CD8-positive, alpha-beta memory T cell (primary cell): ENCODE measurements around the gene GCAT. TPM values are rescaled to one million over a fixed set of nuclear protein-coding genes. Genes with fewer than 3 reads are reported as not detected.

ENCODE experiments used
- CTCF ChIA-PET: fragments of 350-600 bp; sonication (Branson Sonifier 250); formaldehyde crosslinking; loops from one replicate; lab custom pipeline; 2021; ENCODE audit warnings: antibody characterized with exemption; lab: Charles Lee
- POLR2A ChIA-PET: fragments of 350-600 bp; sonication (Branson Sonifier 250); formaldehyde crosslinking; loops from one replicate; lab custom pipeline; 2021; ENCODE audit warnings: antibody characterized with exemption; lab: Charles Lee
- DNase-seq, 5 donors: peaks; one replicate each; pipeline versions ENCODE4 v3.0.0 to v3.0.0-alpha.2; 2020 to 2022; ENCODE audit warnings: mixed read lengths in 1 of 5
- H3K27ac ChIP-seq: one replicate; pipeline ENCODE4 v1.7.0; 2013; ENCODE audit warnings: low read depth, mild to moderate bottlenecking, low read length, moderate library complexity
- H3K27me3 ChIP-seq: 2 replicates; pipeline ENCODE4 v1.7.0; 2013; ENCODE audit warnings: low read length, mild to moderate bottlenecking; ENCODE audit not compliant: insufficient read depth, poor library complexity, severe bottlenecking
- H3K36me3 ChIP-seq: 2 replicates; pipeline ENCODE4 v1.7.0; 2013; ENCODE audit warnings: mild to moderate bottlenecking, low read length, moderate library complexity; ENCODE audit not compliant: insufficient read depth
- H3K4me1 ChIP-seq: 2 replicates; pipeline ENCODE4 v1.7.0; 2013; ENCODE audit warnings: mild to moderate bottlenecking, low read length, moderate library complexity; ENCODE audit not compliant: insufficient read depth
- H3K4me3 ChIP-seq: 2 replicates; pipeline ENCODE4 v1.7.0; 2013; ENCODE audit warnings: mild to moderate bottlenecking, low read length
- H3K9me3 ChIP-seq: 2 replicates; pipeline ENCODE4 v1.7.0; 2013; ENCODE audit warnings: mild to moderate bottlenecking, low read length
- H3K27ac Mint-ChIP-seq, 8 donors: one replicate each; pipeline ENCODE4 v1.8.0; 2020 to 2021; ENCODE audit warnings: mixed read lengths in 8 of 8, mild to moderate bottlenecking in 6 of 8, inconsistent platforms in 3 of 8, moderate library complexity in 3 of 8
- H3K27me3 Mint-ChIP-seq, 2 donors: one replicate each; pipeline ENCODE4 v1.8.0; 2020 to 2021; ENCODE audit warnings: mixed read lengths in 2 of 2, mild to moderate bottlenecking in 1 of 2, moderate library complexity in 1 of 2
- H3K36me3 Mint-ChIP-seq, 3 donors: one replicate each; pipeline ENCODE4 v1.8.0; 2020 to 2021; ENCODE audit warnings: mixed read lengths in 3 of 3, inconsistent platforms in 1 of 3, mild to moderate bottlenecking in 1 of 3
- H3K4me1 Mint-ChIP-seq, 3 donors: one replicate each; pipeline ENCODE4 v1.8.0; 2020 to 2021; ENCODE audit warnings: mixed read lengths in 3 of 3, inconsistent platforms in 1 of 3, mild to moderate bottlenecking in 1 of 3
- H3K4me3 Mint-ChIP-seq, 7 donors: one replicate each; pipeline ENCODE4 v1.8.0; 2020 to 2021; ENCODE audit warnings: mixed read lengths in 7 of 7, mild to moderate bottlenecking in 6 of 7, moderate library complexity in 4 of 7, inconsistent platforms in 2 of 7
- H3K9me3 Mint-ChIP-seq, 5 donors: one replicate each; pipeline ENCODE4 v1.8.0; 2020 to 2022; ENCODE audit warnings: mixed read lengths in 5 of 5, mild to moderate bottlenecking in 3 of 5, moderate library complexity in 2 of 5, inconsistent platforms in 1 of 5
- polyA plus RNA-seq: library from polyadenylated mRNA; unstranded; fragments of 300-500 nt; fragmentation: Illumina TruSeq; gene quantifications from one replicate; pipeline ENCODE4 v1.2.3, GENCODE V29; 2021
- total RNA-seq, 2 experiments: library from RNA; stranded (reverse); gene quantifications; one replicate each; pipeline ENCODE4 v1.2.3, GENCODE V29; 2021

The GCAT gene
- total and polyA plus RNA-seq, 3 experiments from 2014 or later = 1.6 to 10.0 (median 9.3) TPM

DNA sequence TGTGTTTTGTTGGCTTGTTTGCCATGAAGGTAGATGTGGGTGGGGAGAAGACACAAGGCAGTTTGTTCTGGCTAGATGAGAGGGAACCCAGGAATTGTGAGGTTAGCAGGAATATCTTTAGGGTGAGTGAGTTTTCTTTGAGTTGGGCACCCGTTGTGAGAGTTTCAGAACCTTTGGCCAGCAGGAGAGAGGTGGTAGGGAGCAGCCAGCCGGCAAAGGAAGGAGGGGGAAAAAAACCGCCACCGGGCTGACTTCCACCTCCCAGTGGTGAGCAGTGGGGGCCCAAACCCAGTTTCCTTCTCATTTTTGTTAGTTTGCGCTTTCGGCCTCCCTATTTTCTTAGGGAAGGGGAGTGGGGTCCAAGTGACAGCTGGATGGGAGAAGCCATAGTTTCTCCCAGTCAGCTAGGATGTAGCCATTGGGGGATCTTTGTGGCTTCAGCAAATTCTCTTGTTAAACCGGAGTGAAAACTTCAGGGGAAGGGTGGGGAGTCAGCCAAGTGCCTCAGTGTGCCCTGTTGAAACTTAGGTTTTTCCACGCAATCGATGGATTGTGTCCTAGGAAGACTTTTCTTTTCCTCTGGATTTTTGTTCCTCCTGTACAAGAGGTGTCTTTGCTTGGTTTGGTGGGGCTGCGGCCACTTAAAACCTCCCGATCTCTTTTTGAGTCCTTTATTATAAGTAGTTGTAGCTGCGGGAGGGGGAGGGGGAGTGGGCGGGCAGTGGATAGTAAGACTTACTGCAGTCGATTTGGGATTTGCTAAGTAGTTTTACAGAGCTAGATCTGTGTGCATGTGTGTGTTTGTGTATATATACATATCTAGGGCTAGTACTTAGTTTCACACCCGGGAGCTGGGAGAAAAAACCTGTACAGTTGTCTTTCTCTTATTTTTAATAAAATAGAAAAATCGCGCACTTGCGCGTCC is 1.1 kb upstream of the GCAT start:
- peak overlapping the region in 2 of 8 donors; percentile 9 to 27 for H3K27ac Mint-ChIP-seq

DNA sequence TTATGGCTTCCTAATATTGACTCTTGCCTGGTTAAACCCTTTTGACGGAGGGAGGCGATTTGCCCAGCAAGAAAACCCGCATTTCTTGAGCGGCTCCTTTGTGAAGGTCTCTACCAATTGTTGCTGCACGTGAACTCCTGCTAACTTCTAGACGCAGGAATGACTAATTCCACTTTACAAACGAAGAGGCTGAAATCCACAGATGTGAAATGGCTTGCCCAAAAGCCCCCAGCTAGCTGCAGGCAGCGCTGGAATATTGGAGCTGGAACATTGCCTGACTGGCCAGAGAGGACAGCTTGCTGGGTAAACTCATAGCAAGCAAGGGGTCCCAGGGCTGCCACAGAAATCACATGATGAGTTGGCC is 542 bp downstream of the GCAT start:
- Mint-ChIP-seq H3K9me3 (no peaks in the 10 kb centered on the region), H3K27ac (peak overlapping the region in 2 of 8 donors; percentile 5 to 59), H3K4me1 (peaks cover 24 to 48% (median 29%) of the 10 kb centered on the region in 3 donors), H3K36me3 (no peaks in the 10 kb centered on the region), H3K4me3 (peak overlapping the region; percentile 66 to 89 (median 73)), H3K27me3 (peaks cover 64 to 65% of the 10 kb centered on the region in 2 donors)
- Histone ChIP-seq H3K27me3 (peaks cover 50% of the 10 kb centered on the region), H3K27ac (no peak overlapping the region), H3K36me3 (no peaks in the 10 kb centered on the region), H3K4me3 (peak overlapping the region; percentile 70), H3K4me1 (peaks cover 36% of the 10 kb centered on the region), H3K9me3 (no peaks in the 10 kb centered on the region)
- CTCF ChIA-PET = interaction anchor here (0.7 to 3.8 kb wide), 3 partner anchors 8 to 201 kb away, joined by 3 to 46 read pairs (median 7); no protein-coding TSS in a partner anchor
- DNase-seq = no peak
- POLR2A ChIA-PET = interaction anchor here (0.6 to 1.2 kb wide), 2 partner anchors 200 to 1683 kb away, joined by 4 to 5 read pairs; no protein-coding TSS in a partner anchor

More for the DNA sequence above, 1.1 kb upstream of the GCAT start:
- Mint-ChIP-seq H3K9me3 (no peaks in the 10 kb centered on the region), H3K36me3 (no peaks in the 10 kb centered on the region), H3K27me3 (peaks cover 62 to 64% of the 10 kb centered on the region in 2 donors), H3K4me3 (peak overlapping the region; percentile 32 to 77 (median 70)), H3K4me1 (peaks cover 34 to 59% (median 40%) of the 10 kb centered on the region in 3 donors)
- ChIA-PET CTCF (interaction anchor here (0.6 to 3.8 kb wide), 4 partner anchors 9 to 285 kb away, joined by 4 to 46 read pairs (median 6); no protein-coding TSS in a partner anchor), POLR2A (interaction anchor here (0.6 to 1.2 kb wide), 3 partner anchors 14 to 38 kb away, joined by 3 to 12 read pairs (median 8); partner anchors contain the start of gene ANKRD54)
- Histone ChIP-seq H3K27ac (peak overlapping the region; percentile 64), H3K4me3 (peak overlapping the region; percentile 14), H3K27me3 (peaks cover 52% of the 10 kb centered on the region), H3K36me3 (no peaks in the 10 kb centered on the region), H3K9me3 (no peaks in the 10 kb centered on the region), H3K4me1 (peaks cover 45% of the 10 kb centered on the region)
- no peak for DNase-seq

DNA sequence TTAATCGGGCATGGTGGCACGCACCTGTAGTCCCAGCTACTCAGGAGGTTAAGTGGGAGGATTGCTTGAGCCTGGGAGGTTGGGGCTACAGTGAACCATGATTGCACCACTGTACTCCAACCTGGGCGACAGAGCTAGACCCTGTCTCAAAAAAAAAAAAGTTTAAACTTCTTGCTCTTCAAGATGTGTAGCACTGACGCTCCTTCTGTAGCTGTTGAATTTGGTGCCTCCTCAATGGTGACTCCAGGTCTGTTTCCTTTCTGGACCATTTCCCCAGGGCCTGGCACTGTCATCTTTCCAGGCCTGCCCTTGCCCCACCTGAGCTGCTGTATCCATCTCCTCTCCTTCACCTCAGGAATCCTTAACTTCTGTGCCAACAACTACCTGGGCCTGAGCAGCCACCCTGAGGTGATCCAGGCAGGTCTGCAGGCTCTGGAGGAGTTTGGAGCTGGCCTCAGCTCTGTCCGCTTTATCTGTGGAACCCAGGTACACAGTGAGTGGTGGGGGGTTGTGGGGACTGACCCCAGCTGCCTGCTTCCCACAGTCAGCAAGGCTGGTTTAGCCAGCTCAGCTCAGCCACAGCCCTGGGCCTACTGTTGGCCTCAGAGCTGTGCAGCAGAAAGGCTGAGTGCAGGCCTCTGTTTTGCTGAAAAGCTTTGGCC is 2.1 kb downstream of the GCAT start:
- Mint-ChIP-seq H3K36me3 (no peaks in the 10 kb centered on the region), H3K9me3 (no peaks in the 10 kb centered on the region), H3K4me3 (peak overlapping the region in 1 of 7 donors; percentile 36), H3K27ac (no peak overlapping the region), H3K4me1 (peaks cover 18 to 37% (median 28%) of the 10 kb centered on the region in 3 donors), H3K27me3 (peaks cover 56 to 60% of the 10 kb centered on the region in 2 donors)
- CTCF ChIA-PET = interaction anchor here (0.6 to 3.8 kb wide), 3 partner anchors 8 to 1326 kb away, joined by 4 to 46 read pairs (median 8); no protein-coding TSS in a partner anchor
- H3K27me3 ChIP-seq = peaks cover 42% of the 10 kb centered on the region
- no peak for DNase-seq
- H3K36me3 ChIP-seq = no peaks in the 10 kb centered on the region
- no peaks in the 10 kb centered on the region for H3K9me3 ChIP-seq
- no peak overlapping the region for H3K27ac ChIP-seq
- POLR2A ChIA-PET = interaction anchor here (0.5 kb wide), 1 partner anchor 595 kb away, joined by 4 read pairs; no protein-coding TSS in a partner anchor
- H3K4me3 ChIP-seq = no peak overlapping the region
- peaks cover 33% of the 10 kb centered on the region for H3K4me1 ChIP-seq

DNA sequence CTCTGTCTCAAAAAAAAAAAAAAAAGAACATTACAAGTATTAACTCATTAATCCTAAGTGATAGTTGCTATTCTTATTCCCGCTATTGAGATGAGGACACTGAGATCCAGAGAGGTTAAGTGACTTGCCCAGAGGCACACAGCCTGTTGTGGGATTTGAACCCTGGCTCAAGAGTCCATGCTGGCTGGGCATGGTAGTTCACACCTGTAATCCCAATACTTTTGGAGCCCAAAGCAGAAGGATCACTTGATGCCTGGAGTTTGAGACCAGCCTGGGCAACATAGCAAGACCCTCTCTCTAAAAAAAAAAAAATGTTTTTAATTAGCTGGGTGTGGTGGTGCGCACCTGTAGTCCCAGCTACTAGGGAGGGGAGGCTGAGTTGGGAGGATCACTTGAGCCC is 4.1 kb downstream of the GCAT start:
- CTCF ChIA-PET = no interaction called here
- POLR2A ChIA-PET = interaction anchor here (0.6 kb wide), 1 partner anchor 142 kb away, joined by 3 read pairs; no protein-coding TSS in a partner anchor
- Histone ChIP-seq H3K27ac (no peak overlapping the region), H3K9me3 (no peaks in the 10 kb centered on the region), H3K36me3 (no peaks in the 10 kb centered on the region), H3K4me1 (peaks cover 16% of the 10 kb centered on the region), H3K27me3 (peaks cover 26% of the 10 kb centered on the region), H3K4me3 (no peak overlapping the region)
- Mint-ChIP-seq H3K4me1 (peaks cover 9 to 21% (median 14%) of the 10 kb centered on the region in 3 donors), H3K27me3 (peaks cover 40 to 47% of the 10 kb centered on the region in 2 donors), H3K9me3 (no peaks in the 10 kb centered on the region), H3K36me3 (no peaks in the 10 kb centered on the region), H3K27ac (no peak overlapping the region), H3K4me3 (no peak overlapping the region)
- DNase-seq = no peak

DNA sequence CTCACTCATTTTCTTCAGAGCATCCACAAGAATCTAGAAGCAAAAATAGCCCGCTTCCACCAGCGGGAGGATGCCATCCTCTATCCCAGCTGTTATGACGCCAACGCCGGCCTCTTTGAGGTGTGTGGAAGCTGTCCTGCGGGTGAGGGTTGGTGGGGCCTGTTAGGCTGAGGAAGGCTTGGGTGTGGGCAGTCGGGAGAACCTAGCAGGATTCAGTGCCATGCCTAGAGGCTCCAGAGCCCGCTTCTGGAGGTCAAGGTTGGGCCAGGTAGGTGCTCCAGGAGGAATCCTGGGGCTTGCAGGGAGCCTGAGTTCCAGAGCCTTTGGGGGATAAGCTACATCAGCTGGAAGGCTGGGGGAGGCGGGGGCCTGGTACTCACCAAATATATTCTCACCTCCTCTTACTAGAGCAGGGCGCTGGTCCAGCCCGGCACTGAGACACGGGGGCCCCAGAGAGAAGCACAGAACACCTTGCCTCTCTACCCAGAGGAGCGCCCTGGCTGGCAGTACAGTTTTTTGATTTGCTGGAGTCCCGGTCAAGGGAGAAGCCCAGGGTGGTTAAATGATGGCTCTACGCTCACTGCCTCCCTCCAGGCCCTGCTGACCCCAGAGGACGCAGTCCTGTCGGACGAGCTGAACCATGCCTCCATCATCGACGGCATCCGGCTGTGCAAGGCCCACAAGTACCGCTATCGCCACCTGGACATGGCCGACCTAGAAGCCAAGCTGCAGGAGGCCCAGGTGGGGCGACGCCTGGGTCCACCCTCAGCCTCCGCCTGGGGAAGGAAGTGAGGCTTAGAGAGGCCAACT is 5.3 kb downstream of the GCAT start:
- CTCF ChIA-PET = interaction anchor here (7.3 kb wide), 1 partner anchor 50 kb away, joined by 140 read pairs; no protein-coding TSS in a partner anchor
- Histone ChIP-seq H3K27ac (no peak overlapping the region), H3K9me3 (no peaks in the 10 kb centered on the region), H3K27me3 (peaks cover 17% of the 10 kb centered on the region), H3K4me1 (peaks cover 14% of the 10 kb centered on the region), H3K36me3 (no peaks in the 10 kb centered on the region), H3K4me3 (no peak overlapping the region)
- DNase-seq = no peak
- Mint-ChIP-seq H3K9me3 (no peaks in the 10 kb centered on the region), H3K36me3 (no peaks in the 10 kb centered on the region), H3K4me3 (no peak overlapping the region), H3K4me1 (peaks cover 9 to 18% (median 12%) of the 10 kb centered on the region in 3 donors), H3K27me3 (peaks cover 36 to 40% of the 10 kb centered on the region in 2 donors), H3K27ac (no peak overlapping the region)
- POLR2A ChIA-PET = no interaction called here

DNA sequence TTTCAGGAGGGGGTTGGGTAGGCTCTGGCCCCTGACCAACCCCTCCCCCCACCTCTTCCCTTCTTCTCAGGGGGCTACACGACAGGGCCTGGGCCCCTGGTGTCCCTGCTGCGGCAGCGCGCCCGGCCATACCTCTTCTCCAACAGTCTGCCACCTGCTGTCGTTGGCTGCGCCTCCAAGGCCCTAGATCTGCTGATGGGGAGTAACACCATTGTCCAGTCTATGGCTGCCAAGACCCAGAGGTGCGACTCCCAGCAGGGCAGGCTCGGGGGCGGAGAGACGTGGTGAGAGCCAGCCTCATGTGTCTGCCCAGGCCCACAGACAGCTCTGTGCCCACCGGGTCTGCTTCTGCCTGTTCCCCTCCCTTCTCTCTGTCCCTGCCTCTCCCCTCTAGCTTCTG is 7.9 kb downstream of the GCAT start:
- POLR2A ChIA-PET = no interaction called here
- Mint-ChIP-seq H3K9me3 (no peaks in the 10 kb centered on the region), H3K27ac (no peak overlapping the region), H3K27me3 (peaks cover 25 to 29% of the 10 kb centered on the region in 2 donors), H3K4me3 (no peak overlapping the region), H3K36me3 (no peaks in the 10 kb centered on the region), H3K4me1 (peaks cover 8 to 19% (median 15%) of the 10 kb centered on the region in 3 donors)
- Histone ChIP-seq H3K27ac (no peak overlapping the region), H3K27me3 (no peaks in the 10 kb centered on the region), H3K4me1 (peaks cover 18% of the 10 kb centered on the region), H3K9me3 (no peaks in the 10 kb centered on the region), H3K4me3 (no peak overlapping the region), H3K36me3 (no peaks in the 10 kb centered on the region)
- CTCF ChIA-PET = interaction anchor here (1.3 to 7.3 kb wide), 2 partner anchors 8 to 47 kb away, joined by 7 to 140 read pairs; partner anchors contain the start of gene GCAT
- DNase-seq = no peak
